22Rv1 (cell line): Measurements from ENCODE around the gene C1orf159.

ENCODE experiments used
- CTCF ChIP-seq: fragments of 450-650 bp; IDR thresholded peaks from 2 replicates; pipeline ENCODE4 v1.5.1; 2017; ENCODE audit warnings: mild to moderate bottlenecking
- ZFX ChIP-seq: fragments of 450-650 bp; IDR thresholded peaks from 2 replicates; pipeline ENCODE4 v1.6.1; 2017; ENCODE audit warnings: antibody characterized with exemption, borderline replicate concordance

- no peak for TF ChIP-seq CTCF
- no peak for TF ChIP-seq ZFX
These were observed 47.9 kb downstream of the C1orf159 start for GRCh38 chr1:1067860-1068516.
